ENCODE results near the gene CACNB3.

Gene CACNB3

GRCh38 chr12:48787791-48788523 is 30.3 kb upstream of the CACNB3 start:
- no peak for DNase-seq
- in situ Hi-C loops (cut with MboI; ENCODE audit: low pct_unique_long_range_greater_than_20kb, low sequenced_read_pairs), result no loop called here

- DNase-seq, result no peak
- in situ Hi-C loops (cut with MboI; ENCODE audit: low pct_unique_long_range_greater_than_20kb, low sequenced_read_pairs), result no loop called here
Measured at GRCh38 chr12:48788524-48788853, 29.8 kb upstream of the CACNB3 start.

DNA sequence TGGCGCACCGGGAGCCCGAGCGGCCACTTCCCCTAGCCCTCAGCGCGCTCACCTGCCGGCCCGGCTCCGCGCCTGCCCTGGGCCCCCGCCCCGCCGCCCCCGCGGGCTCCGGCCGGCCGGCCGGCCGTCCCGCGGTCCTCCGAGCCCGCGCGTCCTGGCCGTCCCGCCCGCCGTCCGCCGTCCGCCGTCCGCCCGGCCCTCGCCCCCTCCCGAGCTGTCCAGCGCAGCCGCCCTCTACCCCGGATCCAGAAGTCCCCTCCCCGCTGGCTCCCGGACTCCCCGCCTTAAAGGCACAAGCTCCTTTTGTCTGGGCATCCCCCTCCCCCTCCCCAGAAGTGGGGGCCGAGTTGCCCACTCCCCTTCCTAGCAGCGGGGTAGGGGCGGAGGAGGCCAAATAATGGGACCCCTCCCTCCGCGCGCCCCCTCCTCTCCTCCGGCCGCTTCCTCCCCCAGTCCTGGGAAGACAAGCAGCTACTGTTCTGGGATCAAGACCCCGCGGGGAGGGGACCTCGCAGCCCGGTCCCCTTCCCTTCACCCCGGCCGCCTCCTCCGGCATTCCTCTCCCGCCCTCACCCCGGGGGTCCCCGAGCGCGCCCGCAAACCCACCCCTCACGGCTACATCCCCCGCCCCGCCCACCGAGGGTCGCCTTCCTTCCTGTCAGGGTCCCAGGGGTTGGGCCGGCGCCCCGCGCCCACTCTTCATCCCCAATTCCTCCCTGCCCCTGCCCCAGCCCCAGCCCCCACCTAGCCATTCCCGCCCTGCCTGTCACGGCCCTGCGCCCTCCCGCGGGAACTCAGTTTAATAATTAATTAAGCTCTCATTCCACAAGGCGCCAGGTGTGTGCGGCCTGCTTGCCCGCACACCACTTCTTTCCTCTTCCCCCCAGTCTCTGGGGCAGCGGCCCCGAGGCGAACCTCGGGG is 29.2 kb upstream of the CACNB3 start, which contains the start of gene ADCY6:
TSS of gene ADCY6 (minus strand) at position 236 of the 922 bp plus-strand sequence. CDS start 5,655 bp downstream, outside the sequence.
- in situ Hi-C loops (cut with MboI; ENCODE audit: low pct_unique_long_range_greater_than_20kb, low sequenced_read_pairs), result no loop called here
- no peak for DNase-seq

DNA sequence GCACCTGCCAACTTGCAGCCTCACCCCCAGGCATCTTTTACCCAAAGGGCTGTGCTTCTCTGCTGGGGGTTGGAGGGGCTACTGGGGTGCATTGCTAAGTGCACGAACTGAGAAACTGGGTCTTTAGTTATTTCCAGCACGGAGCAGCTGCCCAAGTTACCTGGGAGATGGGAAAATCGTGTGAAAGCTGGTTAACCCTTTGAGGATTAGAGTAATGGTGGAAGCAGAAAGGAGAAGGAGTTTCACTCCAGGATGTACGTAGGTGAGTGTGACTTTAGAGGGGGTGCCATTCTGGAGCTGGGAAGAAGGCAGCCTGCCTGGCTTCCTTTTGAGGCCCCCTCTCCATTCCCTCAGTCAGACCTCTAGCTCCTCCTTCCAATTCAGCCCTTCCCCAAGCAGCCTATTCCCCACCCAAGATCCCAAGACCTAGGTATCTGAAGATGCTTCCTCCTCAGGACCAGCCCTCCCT is 28.4 kb upstream of the CACNB3 start:
- in situ Hi-C loops (cut with MboI; ENCODE audit: low pct_unique_long_range_greater_than_20kb, low sequenced_read_pairs), result no loop called here
- no peak for DNase-seq

DNA sequence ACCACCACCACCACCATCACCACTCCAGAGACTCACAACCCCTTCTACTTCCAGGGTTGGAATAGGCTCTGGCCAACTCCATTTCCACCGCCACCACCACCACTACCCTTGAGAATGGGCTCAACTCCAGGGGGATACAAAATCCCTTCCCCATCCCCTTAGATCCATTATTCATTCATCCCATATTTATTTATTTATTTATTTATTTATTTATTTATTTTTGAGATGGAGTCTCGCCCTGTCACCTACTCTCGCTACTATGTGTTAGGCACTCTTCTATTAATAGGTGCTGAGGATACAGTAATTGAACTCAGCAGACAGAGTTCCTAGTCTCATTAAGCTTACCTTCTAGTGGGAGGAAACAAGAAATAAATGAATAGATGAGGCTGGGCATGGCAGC is 24.6 kb upstream of the CACNB3 start:
- no peak for DNase-seq
- in situ Hi-C loops (cut with MboI; ENCODE audit: low pct_unique_long_range_greater_than_20kb, low sequenced_read_pairs), result no loop called here

GRCh38 chr12:48794870-48795269 is 23.4 kb upstream of the CACNB3 start:
- in situ Hi-C loops (cut with MboI; ENCODE audit: low pct_unique_long_range_greater_than_20kb, low sequenced_read_pairs), result no loop called here

GRCh38 chr12:48795550-48796455 is 22.5 kb upstream of the CACNB3 start:
- DNase-seq, result peak; percentile 84
- in situ Hi-C loops (cut with MboI; ENCODE audit: low pct_unique_long_range_greater_than_20kb, low sequenced_read_pairs), result no loop called here

More at GRCh38 chr12:48794870-48795269, 23.4 kb upstream of the CACNB3 start:
- no peak for DNase-seq

DNA sequence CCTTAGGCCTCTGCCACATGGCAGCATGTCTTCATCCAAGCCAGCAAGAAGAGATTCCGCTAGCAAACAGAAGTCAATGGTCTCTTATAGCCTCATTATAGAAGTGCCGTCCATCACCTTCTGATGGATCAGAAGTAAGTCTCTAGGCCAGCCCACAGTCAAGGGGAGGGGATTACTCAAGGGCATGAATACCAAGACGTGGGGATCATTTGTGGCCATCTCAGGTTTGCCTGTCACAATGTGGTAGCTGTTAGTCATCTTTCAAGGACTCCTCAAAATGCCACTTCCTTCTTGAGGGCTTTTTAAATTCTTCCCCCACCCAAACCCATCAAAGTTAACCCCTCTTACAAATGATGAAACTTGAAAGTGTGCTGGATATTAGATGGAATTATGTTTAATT is 21.3 kb upstream of the CACNB3 start:
- in situ Hi-C loops (cut with MboI; ENCODE audit: low pct_unique_long_range_greater_than_20kb, low sequenced_read_pairs), result no loop called here
- peak; percentile 28 for DNase-seq

DNA sequence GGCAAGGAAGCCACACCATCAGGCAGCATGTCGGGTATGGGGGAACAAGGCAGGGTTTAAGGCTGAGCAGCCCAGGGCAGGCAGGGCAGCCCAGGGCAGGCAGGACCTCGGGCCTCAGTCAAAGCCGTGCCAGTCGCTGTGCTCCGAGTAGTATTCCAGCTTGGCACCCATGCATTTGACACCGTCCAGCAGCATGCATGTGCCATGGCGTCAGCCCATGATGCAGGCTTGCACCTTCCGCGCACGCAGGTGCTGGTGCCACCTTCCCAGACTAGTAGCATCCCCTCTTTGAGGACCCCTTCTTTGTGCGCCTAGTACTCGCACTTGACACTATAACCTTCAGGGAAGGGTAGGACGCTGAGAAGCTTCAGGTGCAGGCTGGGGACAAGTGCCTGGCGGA is 17.8 kb upstream of the CACNB3 start:
- in situ Hi-C loops (cut with MboI; ENCODE audit: low pct_unique_long_range_greater_than_20kb, low sequenced_read_pairs), result no loop called here
- no peak for DNase-seq

GRCh38 chr12:48800971-48801370 is 17.3 kb upstream of the CACNB3 start:
- in situ Hi-C loops (cut with MboI; ENCODE audit: low pct_unique_long_range_greater_than_20kb, low sequenced_read_pairs), result no loop called here
- no peak for DNase-seq

GRCh38 chr12:48803675-48804074 is 14.6 kb upstream of the CACNB3 start:
- in situ Hi-C loops (cut with MboI; ENCODE audit: low pct_unique_long_range_greater_than_20kb, low sequenced_read_pairs), result no loop called here
- no peak for DNase-seq

GRCh38 chr12:48807981-48808380 is 10.3 kb upstream of the CACNB3 start:
- DNase-seq, result no peak
- in situ Hi-C loops (cut with MboI; ENCODE audit: low pct_unique_long_range_greater_than_20kb, low sequenced_read_pairs), result no loop called here

DNA sequence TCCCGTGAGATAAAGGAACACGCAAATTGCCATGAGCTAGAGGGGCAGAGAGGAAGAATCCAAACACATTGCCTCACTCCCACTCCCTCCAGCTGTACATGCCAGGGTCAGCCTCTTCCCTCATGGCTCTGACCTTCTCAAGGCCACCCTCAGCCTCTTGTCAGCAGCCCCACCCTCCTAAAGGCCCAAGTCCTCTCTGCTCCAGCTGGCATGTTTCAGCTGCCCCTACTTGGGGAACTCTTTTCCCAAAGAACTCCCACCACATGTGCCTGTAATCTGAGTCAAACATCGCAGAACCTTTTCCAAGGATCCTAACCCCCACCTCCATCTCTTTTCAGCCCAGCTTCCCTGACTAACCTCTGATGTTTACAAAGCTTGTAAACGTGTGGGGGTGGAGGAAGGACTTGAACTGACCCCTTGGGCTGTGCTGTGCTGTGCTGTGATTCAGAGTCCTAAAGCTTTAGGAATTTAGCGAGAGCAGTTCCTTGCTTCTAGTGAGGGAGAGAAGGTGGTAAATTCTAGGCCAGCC is 7.3 kb upstream of the CACNB3 start:
- in situ Hi-C loops (cut with MboI; ENCODE audit: low pct_unique_long_range_greater_than_20kb, low sequenced_read_pairs), result no loop called here
- DNase-seq, result no peak

GRCh38 chr12:48811437-48812090 is 6.7 kb upstream of the CACNB3 start:
- no peak for DNase-seq
- in situ Hi-C loops (cut with MboI; ENCODE audit: low pct_unique_long_range_greater_than_20kb, low sequenced_read_pairs), result no loop called here

DNA sequence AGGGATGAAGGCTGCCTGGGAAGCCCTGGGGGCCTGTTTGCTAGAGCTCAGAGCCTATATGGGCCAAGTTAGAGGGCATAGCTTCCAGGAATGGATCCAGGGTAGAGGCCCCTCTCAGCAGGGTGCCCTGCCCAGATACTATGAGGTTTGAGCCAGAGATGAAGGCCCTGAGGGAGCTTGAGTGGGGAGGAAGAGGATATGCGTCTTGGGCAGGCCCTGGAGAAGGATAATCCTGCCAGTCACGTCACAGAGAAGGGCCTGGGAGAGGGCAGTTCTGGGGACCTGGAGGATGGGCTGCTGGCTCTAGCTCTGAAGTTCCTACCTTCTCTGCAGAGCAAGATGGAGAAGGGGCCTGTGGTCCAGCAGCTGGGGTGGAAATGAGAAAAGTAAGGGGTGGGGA is 5.9 kb upstream of the CACNB3 start:
- in situ Hi-C loops (cut with MboI; ENCODE audit: low pct_unique_long_range_greater_than_20kb, low sequenced_read_pairs), result no loop called here
- no peak for DNase-seq

GRCh38 chr12:48813465-48814261 is 4.6 kb upstream of the CACNB3 start:
- peak; percentile 39 for DNase-seq
- in situ Hi-C loops (cut with MboI; ENCODE audit: low pct_unique_long_range_greater_than_20kb, low sequenced_read_pairs), result no loop called here

DNA sequence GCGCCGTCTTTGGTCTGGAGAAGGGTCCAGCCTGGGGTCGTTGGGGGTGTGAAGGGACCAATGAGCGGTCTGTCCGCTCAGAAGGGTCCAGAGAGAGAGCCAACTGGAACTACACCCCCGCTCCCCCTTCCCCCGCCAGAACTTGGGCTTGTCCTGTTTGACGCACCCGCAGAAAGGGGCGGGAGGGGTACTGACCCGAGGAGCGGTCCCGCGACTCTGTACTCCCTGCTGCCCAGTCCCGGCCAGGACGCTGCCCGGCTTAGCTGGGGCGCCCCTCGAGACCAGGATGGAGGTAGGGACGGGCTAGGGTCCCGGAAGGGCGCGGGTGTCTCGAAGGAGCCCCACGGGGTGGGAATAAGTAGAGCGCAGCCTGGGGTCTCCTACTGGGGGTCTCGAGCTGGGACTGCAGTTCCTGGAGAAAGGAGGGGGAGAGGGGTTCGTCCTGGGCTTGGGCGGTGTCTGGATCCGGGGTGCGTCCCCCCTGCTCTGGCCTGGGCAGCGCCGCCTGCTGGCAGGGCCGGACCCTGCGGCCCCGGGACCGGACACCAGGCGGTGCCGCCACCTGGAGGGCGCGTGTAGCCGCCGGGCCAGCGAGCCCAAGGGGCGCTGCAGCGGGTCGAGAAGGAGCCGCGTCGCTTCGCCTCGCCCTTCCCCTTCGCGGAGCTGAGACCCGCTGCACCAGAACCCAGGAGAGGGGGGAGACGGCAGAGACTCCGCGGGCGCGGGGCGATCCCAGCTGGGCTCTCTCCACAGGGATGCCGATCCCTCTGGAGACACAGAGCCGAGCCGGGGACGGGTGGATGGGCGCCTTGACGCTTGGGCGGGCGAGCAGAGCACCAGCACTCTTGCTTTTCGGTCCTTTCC is 3.8 kb upstream of the CACNB3 start:
- in situ Hi-C loops (cut with MboI; ENCODE audit: low pct_unique_long_range_greater_than_20kb, low sequenced_read_pairs), result no loop called here
- DNase-seq, result peak; percentile 83
